ENCODE results near the gene BIVM. TPM values are rescaled to one million over a fixed set of nuclear protein-coding genes. Genes with fewer than 3 reads are reported as not detected.

Gene BIVM
- total RNA-seq, 2 experiments from 2014 or later = 17.3 to 18.4 TPM

- no peak for TF ChIP-seq CTCF (IDR thresholded peaks at IDR 0.05)
- intact Hi-C loops (cut with micrococcal nuclease) = no loop called here
- Mint-ChIP-seq H3K9me3 (peaks cover 1% of the 10 kb centered on the region), H3K27me3 (no peaks in the 10 kb centered on the region), H3K4me3 (no peak overlapping the region), H3K27ac (no peak overlapping the region), H3K4me1 (ENCODE audit: low read depth) (peaks cover 29% of the 10 kb centered on the region), H3K36me3 (ENCODE audit: low read depth) (peaks cover 25% of the 10 kb centered on the region)
- ChIA-PET POLR2A (no interaction called here), CTCF (interaction anchor here (1.7 kb wide), 1 partner anchor 10 kb away, joined by 5 read pairs; no protein-coding TSS in a partner anchor)
- DNase-seq (no peak), ATAC-seq (no peak)
Measured at GRCh38 chr13:102781591-102781990, 17.3 kb upstream of the BIVM start.

- no peaks in the 10 kb centered on the region for H3K27me3 Mint-ChIP-seq
- ChIA-PET CTCF (interaction anchor here (1.0 to 2.8 kb wide), 2 partner anchors 15 to 190 kb away, joined by 3 to 7 read pairs; no protein-coding TSS in a partner anchor), POLR2A (interaction anchor here (1.3 kb wide), 1 partner anchor 11 kb away, joined by 4 read pairs; the partner anchor contains the start of gene TEX30)
- peaks cover 31% of the 10 kb centered on the region for H3K36me3 Mint-ChIP-seq (ENCODE audit: low read depth)
- no peak for TF ChIP-seq CTCF (IDR thresholded peaks at IDR 0.05)
- no peak overlapping the region for H3K27ac Mint-ChIP-seq
- peaks cover 15% of the 10 kb centered on the region for H3K4me1 Mint-ChIP-seq (ENCODE audit: low read depth)
- H3K4me3 Mint-ChIP-seq = no peak overlapping the region
- peaks cover 1% of the 10 kb centered on the region for H3K9me3 Mint-ChIP-seq
- intact Hi-C loops (cut with micrococcal nuclease) = no loop called here
- no peak for DNase-seq
- ATAC-seq = no peak
Measured at GRCh38 chr13:102784483-102784882, 14.4 kb upstream of the BIVM start.

GRCh38 chr13:102788683-102789082 lies 10.2 kb upstream of the BIVM start:
- H3K36me3 Mint-ChIP-seq (ENCODE audit: low read depth) = peaks cover 15% of the 10 kb centered on the region
- POLR2A ChIA-PET = interaction anchor here (0.7 kb wide), 1 partner anchor 16 kb away, joined by 3 read pairs; the partner anchor contains the start of gene TEX30

GRCh38 chr13:102792396-102792795 lies 6.5 kb upstream of the BIVM start:
- Mint-ChIP-seq H3K27ac (no peak overlapping the region), H3K4me3 (no peak overlapping the region), H3K27me3 (peaks cover 8% of the 10 kb centered on the region), H3K36me3 (ENCODE audit: low read depth) (peaks cover 18% of the 10 kb centered on the region), H3K4me1 (ENCODE audit: low read depth) (peaks cover 5% of the 10 kb centered on the region), H3K9me3 (no peaks in the 10 kb centered on the region)
- DNase-seq (no peak), ATAC-seq (no peak)
- no peak for TF ChIP-seq CTCF (IDR thresholded peaks at IDR 0.05)
- ChIA-PET CTCF (no interaction called here), POLR2A (no interaction called here)
- intact Hi-C loops (cut with micrococcal nuclease) = no loop called here

More at GRCh38 chr13:102788683-102789082, 10.2 kb upstream of the BIVM start:
- DNase-seq = no peak
- no peak for ATAC-seq
- intact Hi-C loops (cut with micrococcal nuclease) = no loop called here
- CTCF ChIA-PET = interaction anchor here (0.7 kb wide), 1 partner anchor 12 kb away, joined by 3 read pairs; no protein-coding TSS in a partner anchor
- Mint-ChIP-seq H3K4me1 (ENCODE audit: low read depth) (no peaks in the 10 kb centered on the region), H3K27me3 (no peaks in the 10 kb centered on the region), H3K27ac (no peak overlapping the region), H3K4me3 (no peak overlapping the region), H3K9me3 (no peaks in the 10 kb centered on the region)
- TF ChIP-seq CTCF (IDR thresholded peaks at IDR 0.05) = no peak

- intact Hi-C loops (cut with micrococcal nuclease) = no loop called here
- TF ChIP-seq CTCF (IDR thresholded peaks at IDR 0.05) = no peak
- no peaks in the 10 kb centered on the region for H3K9me3 Mint-ChIP-seq
- no peak for DNase-seq
- peaks cover 8% of the 10 kb centered on the region for H3K27me3 Mint-ChIP-seq
- H3K36me3 Mint-ChIP-seq (ENCODE audit: low read depth) = peaks cover 14% of the 10 kb centered on the region
- POLR2A ChIA-PET = no interaction called here
- peaks cover 6% of the 10 kb centered on the region for H3K4me1 Mint-ChIP-seq (ENCODE audit: low read depth)
- H3K27ac Mint-ChIP-seq = no peak overlapping the region
- CTCF ChIA-PET = interaction anchor here (1.4 kb wide), 1 partner anchor 20 kb away, joined by 3 read pairs; the partner anchor contains the start of gene TEX30
- ATAC-seq = no peak
- H3K4me3 Mint-ChIP-seq = no peak overlapping the region
Measured at GRCh38 chr13:102793611-102794355, 5.1 kb upstream of the BIVM start.

All from activated CD8-positive, alpha-beta T cell treated with anti-CD3 and anti-CD28 coated beads for 36 hours (primary cell).